ENCODE data around the gene NFX1. TPM values are rescaled to one million over a fixed set of nuclear protein-coding genes. Genes with fewer than 3 reads are reported as not detected.
A peak's percentile ranks its signal among the peaks of the same experiment; 100 is the strongest.

Gene NFX1
- polyA plus RNA-seq, 3 donors: 4.3 to 26.3 (median 8.1) TPM

GRCh38 chr9:33375238-33375840, 85.0 kb downstream of the NFX1 start:
- peaks cover 20% of the 10 kb centered on the region for H3K4me1 Mint-ChIP-seq
- Histone ChIP-seq H3K27ac (ENCODE audit: low read depth in 1 of 2, low read length in 2 of 2) (no peak overlapping the region), H3K4me2 (replicated peaks; ENCODE audit: extremely low read depth, low read length, poor library complexity, severe bottlenecking) (peak overlapping the region; percentile 47), H3K79me2 (ENCODE audit: insufficient read depth, low read length) (no peaks in the 10 kb centered on the region), H3K27me3 (ENCODE audit: control insufficient read depth in 2 of 2, insufficient read depth in 2 of 2, low read length in 2 of 2) (no peaks in the 10 kb centered on the region), H4K20me1 (ENCODE audit: insufficient read depth, low read length) (no peaks in the 10 kb centered on the region), H3K4me3 (replicated peaks in 1 of 3; ENCODE audit: low read depth in 2 of 3, low read length in 3 of 3) (peak overlapping the region in 1 of 3 experiments; percentile 40), H3K9ac (ENCODE audit: insufficient read depth, low read length, poor library complexity, severe bottlenecking) (no peak overlapping the region), H2AFZ (ENCODE audit: insufficient read depth, low read depth, low read length, poor library complexity, severe bottlenecking) (peak overlapping the region; percentile 54), H3K4me1 (ENCODE audit: control insufficient read depth in 1 of 2, insufficient read depth in 2 of 2, low read length in 2 of 2) (peaks cover 5 to 8% of the 10 kb centered on the region in 2 donors), H3K36me3 (replicated peaks in 1 of 2; ENCODE audit: control insufficient read depth in 1 of 2, insufficient read depth in 2 of 2, low read length in 2 of 2) (peaks cover 21 to 29% of the 10 kb centered on the region in 2 donors), H3K9me3 (replicated peaks in 1 of 2; ENCODE audit: control insufficient read depth in 1 of 2, insufficient read depth in 1 of 2, low read length in 2 of 2) (no peaks in the 10 kb centered on the region)
- DNase-seq: no peak
- intact Hi-C loops (cut with micrococcal nuclease): no loop called here
- H3K27me3 Mint-ChIP-seq (ENCODE audit: low read depth in 3 of 3): peaks cover 0 to 3% (median 0%) of the 10 kb centered on the region in 3 donors
- peak; percentile 51 for TF ChIP-seq CTCF (IDR thresholded peaks at IDR 0.05)
- WGBS (ENCODE audit: insufficient coverage): 42% methylated on average over 11 of the region's 15 CpGs
- peak overlapping the region in 6 of 7 donors; percentile 26 to 73 (median 45) for H3K27ac Mint-ChIP-seq
- peaks cover 19 to 23% of the 10 kb centered on the region in 2 donors for H3K36me3 Mint-ChIP-seq
- peak overlapping the region; percentile 40 to 79 for H3K4me3 Mint-ChIP-seq
- peaks cover 0 to 2% (median 0%) of the 10 kb centered on the region in 7 donors for H3K9me3 Mint-ChIP-seq

- H3K4me1 Mint-ChIP-seq: peaks cover 20% of the 10 kb centered on the region
- no peak overlapping the region for H3K4me2 ChIP-seq (replicated peaks; ENCODE audit: extremely low read depth, low read length, poor library complexity, severe bottlenecking)
- H2AFZ ChIP-seq (ENCODE audit: insufficient read depth, low read depth, low read length, poor library complexity, severe bottlenecking): no peak overlapping the region
- intact Hi-C loops (cut with micrococcal nuclease): no loop called here
- no peak for TF ChIP-seq CTCF (IDR thresholded peaks at IDR 0.05)
- H3K27me3 ChIP-seq (ENCODE audit: control insufficient read depth in 2 of 2, insufficient read depth in 2 of 2, low read length in 2 of 2): no peaks in the 10 kb centered on the region
- no peak overlapping the region for H3K4me3 ChIP-seq (replicated peaks in 1 of 3; ENCODE audit: low read depth in 2 of 3, low read length in 3 of 3)
- H3K79me2 ChIP-seq (ENCODE audit: insufficient read depth, low read length): no peaks in the 10 kb centered on the region
- no peaks in the 10 kb centered on the region for H3K9me3 ChIP-seq (replicated peaks in 1 of 2; ENCODE audit: control insufficient read depth in 1 of 2, insufficient read depth in 1 of 2, low read length in 2 of 2)
- peaks cover 14 to 18% of the 10 kb centered on the region in 2 donors for H3K36me3 Mint-ChIP-seq
- H3K9ac ChIP-seq (ENCODE audit: insufficient read depth, low read length, poor library complexity, severe bottlenecking): no peak overlapping the region
- 100% methylated on average over 7 of the region's 7 CpGs for WGBS (ENCODE audit: insufficient coverage)
- peaks cover 16 to 23% of the 10 kb centered on the region in 2 donors for H3K36me3 ChIP-seq (replicated peaks in 1 of 2; ENCODE audit: control insufficient read depth in 1 of 2, insufficient read depth in 2 of 2, low read length in 2 of 2)
- H3K27ac Mint-ChIP-seq: peak overlapping the region in 1 of 7 donors; percentile 43
- H4K20me1 ChIP-seq (ENCODE audit: insufficient read depth, low read length): no peaks in the 10 kb centered on the region
- peaks cover 5 to 8% of the 10 kb centered on the region in 2 donors for H3K4me1 ChIP-seq (ENCODE audit: control insufficient read depth in 1 of 2, insufficient read depth in 2 of 2, low read length in 2 of 2)
- H3K4me3 Mint-ChIP-seq: no peak overlapping the region
- peaks cover 0 to 2% (median 0%) of the 10 kb centered on the region in 7 donors for H3K9me3 Mint-ChIP-seq
- DNase-seq: no peak
- H3K27me3 Mint-ChIP-seq (ENCODE audit: low read depth in 3 of 3): peaks cover 0 to 3% (median 0%) of the 10 kb centered on the region in 3 donors
- H3K27ac ChIP-seq (ENCODE audit: low read depth in 1 of 2, low read length in 2 of 2): no peak overlapping the region
These were observed 85.6 kb downstream of the NFX1 start for GRCh38 chr9:33375841-33376321.

Measured in CD14-positive monocyte (primary cell).